H1 (cell line): ENCODE results near the gene F2RL2. TPM values are rescaled to one million over a fixed set of nuclear protein-coding genes. Genes with fewer than 3 reads are reported as not detected.

Source experiments
- CTCF ChIA-PET: fragments of 300-600 bp; sonication (Branson Sonifier 250); formaldehyde crosslinking; loops from one replicate; lab custom pipeline; 2021; ENCODE audit not compliant: partially characterized antibody; lab: Charles Lee
- POLR2A ChIA-PET: fragments of 300-600 bp; sonication (Branson Sonifier 250); formaldehyde crosslinking; loops from one replicate; lab custom pipeline; 2021; ENCODE audit warnings: inconsistent platforms; ENCODE audit not compliant: partially characterized antibody; lab: Charles Lee
- DNase-seq, 2 experiments: peaks; one replicate each; pipeline versions ENCODE4 v3.0.0 to v3.0.0-alpha.2; 2010 to 2022; ENCODE audit warnings: low spot score in 2 of 2, low read depth in 1 of 2, mixed read lengths in 1 of 2
- FAIRE-seq: peaks from 2 replicates; lab custom pipeline; 2011; peaks lifted over from hg19 to GRCh38; lab: Jason Lieb, UNC
- H2AFZ ChIP-seq: 2 replicates; pipeline ENCODE4 v1.8.1; 2012; ENCODE audit warnings: low read length, inconsistent platforms
- H2AK5ac ChIP-seq: 2 replicates; pipeline ENCODE4 v1.6.1; 2013; ENCODE audit warnings: low read depth, low read length
- H2BK120ac ChIP-seq: replicated peaks from 2 replicates; pipeline ENCODE3; 2013; ENCODE audit warnings: low read depth, low read length, inconsistent platforms
- H2BK12ac ChIP-seq: 2 replicates; pipeline ENCODE4 v1.6.1; 2013; ENCODE audit warnings: low read depth, low read length
- H2BK15ac ChIP-seq: 2 replicates; pipeline ENCODE4 v1.6.1; 2013; ENCODE audit warnings: low read length
- H2BK20ac ChIP-seq: 2 replicates; pipeline ENCODE4 v1.6.1; 2013; ENCODE audit warnings: low read length
- H2BK5ac ChIP-seq: 2 replicates; pipeline ENCODE4 v1.6.1; 2013; ENCODE audit warnings: low read depth, low read length
- H3K14ac ChIP-seq: 2 replicates; pipeline ENCODE4 v1.6.1; 2013; ENCODE audit warnings: inconsistent platforms; ENCODE audit not compliant: insufficient read length
- H3K18ac ChIP-seq: 2 replicates; pipeline ENCODE4 v1.6.1; 2013; ENCODE audit warnings: low read length; ENCODE audit errors: extremely low read depth
- H3K23ac ChIP-seq: 2 replicates; pipeline ENCODE4 v1.6.1; 2013; ENCODE audit warnings: inconsistent platforms; ENCODE audit not compliant: insufficient read length
- H3K23me2 ChIP-seq: 2 replicates; pipeline ENCODE4 v1.6.1; 2013; ENCODE audit warnings: low read depth, low read length
- H3K27ac ChIP-seq: 2 replicates; pipeline ENCODE4 v1.6.1; 2011; ENCODE audit warnings: low read depth, low read length, inconsistent platforms
- H3K27me3 ChIP-seq, 4 experiments: replicated peaks in 1 of 4; 1 replicate in 1 of 4; 2 replicates in 3 of 4; pipeline versions ENCODE4 v1.6.1 to v1.8.1; 2011 to 2013; ENCODE audit warnings: low read length in 3 of 4, mild to moderate bottlenecking in 3 of 4, inconsistent platforms in 2 of 4, mixed read lengths in 2 of 4, moderate library complexity in 1 of 4; ENCODE audit not compliant: control insufficient read depth in 3 of 4, insufficient read depth in 3 of 4; ENCODE audit errors: extremely low read depth in 1 of 4
- H3K36me3 ChIP-seq, 4 experiments: 2 replicates each; pipeline versions ENCODE4 v1.6.1 to v1.8.1; 2011 to 2013; ENCODE audit warnings: mild to moderate bottlenecking in 4 of 4, low read length in 3 of 4, moderate library complexity in 2 of 4, control low read depth in 1 of 4, inconsistent platforms in 1 of 4; ENCODE audit not compliant: insufficient read depth in 4 of 4, control insufficient read depth in 2 of 4
- H3K4ac ChIP-seq: replicated peaks from 2 replicates; pipeline ENCODE3; 2013; ENCODE audit warnings: low read length, low read depth, mixed read lengths, inconsistent platforms; ENCODE audit not compliant: insufficient read length
- H3K4me1 ChIP-seq, 4 experiments: replicated peaks in 1 of 4; 1 replicate in 1 of 4; 2 replicates in 3 of 4; pipeline versions ENCODE4 v1.6.1 to v1.8.1; 2011 to 2013; ENCODE audit warnings: low read length in 3 of 4, inconsistent platforms in 2 of 4, mixed read lengths in 1 of 4; ENCODE audit not compliant: insufficient read depth in 4 of 4, control insufficient read depth in 3 of 4
- H3K4me2 ChIP-seq, 2 experiments: 2 replicates each; pipeline versions ENCODE4 v1.6.1 to v1.8.1; 2011 to 2013; ENCODE audit warnings: low read depth in 2 of 2, low read length in 2 of 2, control low read depth in 1 of 2, inconsistent platforms in 1 of 2, mild to moderate bottlenecking in 1 of 2; ENCODE audit not compliant: insufficient read depth in 1 of 2
- H3K4me3 ChIP-seq, 4 experiments: fragments of 200-600, 300-600 bp in 1 of 4; sonication (generic), shearing (Covaris generic), sonication (Bioruptor Twin) in 1 of 4; 2 replicates each; pipeline versions ENCODE4 v1.5.1 to v1.8.1; 2011 to 2016; ENCODE audit warnings: low read length in 4 of 4, low read depth in 3 of 4, control low read depth in 2 of 4, inconsistent platforms in 2 of 4, mild to moderate bottlenecking in 2 of 4, mixed read lengths in 1 of 4, moderate library complexity in 1 of 4; ENCODE audit not compliant: insufficient read depth in 2 of 4; ENCODE audit errors: extremely low read depth in 1 of 4
- H3K56ac ChIP-seq: replicated peaks from 2 replicates; pipeline ENCODE3; 2013; ENCODE audit warnings: low read depth, mild to moderate bottlenecking, mixed read lengths, low read length, inconsistent platforms; ENCODE audit not compliant: insufficient read length
- H3K79me1 ChIP-seq: 2 replicates; pipeline ENCODE4 v1.6.1; 2013; ENCODE audit warnings: low read depth, low read length, control low read depth
- H3K79me2 ChIP-seq, 2 experiments: 2 replicates each; pipeline versions ENCODE4 v1.6.1 to v1.8.1; 2012 to 2013; ENCODE audit warnings: low read length in 2 of 2, mild to moderate bottlenecking in 2 of 2, inconsistent platforms in 1 of 2; ENCODE audit not compliant: insufficient read depth in 2 of 2, control insufficient read depth in 1 of 2
- H3K9ac ChIP-seq, 4 experiments: replicated peaks in 1 of 4; 1 replicate in 1 of 4; 2 replicates in 3 of 4; pipeline versions ENCODE4 v1.6.1 to v1.8.1; 2011 to 2013; ENCODE audit warnings: low read depth in 3 of 4, low read length in 3 of 4, control low read depth in 2 of 4, mild to moderate bottlenecking in 2 of 4, moderate library complexity in 2 of 4, inconsistent platforms in 1 of 4; ENCODE audit errors: extremely low read depth in 1 of 4
- H3K9me3 ChIP-seq, 2 experiments: 2 replicates each; pipeline versions ENCODE4 v1.6.1 to v1.8.1; 2012 to 2013; ENCODE audit warnings: mild to moderate bottlenecking in 2 of 2, moderate library complexity in 2 of 2, control low read depth in 1 of 2, inconsistent platforms in 1 of 2, low read depth in 1 of 2, low read length in 1 of 2, mixed read lengths in 1 of 2; ENCODE audit not compliant: insufficient read depth in 2 of 2
- H4K20me1 ChIP-seq, 2 experiments: replicated peaks in 1 of 2; 2 replicates each; pipeline versions ENCODE3 to v1.8.1; 2011 to 2013; ENCODE audit warnings: inconsistent platforms in 2 of 2, low read length in 2 of 2, mild to moderate bottlenecking in 1 of 2; ENCODE audit not compliant: insufficient read depth in 2 of 2, control insufficient read depth in 1 of 2
- H4K5ac ChIP-seq: 2 replicates; pipeline ENCODE4 v1.6.1; 2013; ENCODE audit warnings: low read length, low read depth, mixed read lengths, inconsistent platforms; ENCODE audit not compliant: insufficient read length
- H4K8ac ChIP-seq: 2 replicates; pipeline ENCODE4 v1.8.0; 2013; ENCODE audit warnings: mild to moderate bottlenecking, moderate library complexity, low read length, inconsistent platforms; ENCODE audit not compliant: insufficient read depth; ENCODE audit errors: extremely low read depth
- H4K91ac ChIP-seq: replicated peaks from 2 replicates; pipeline ENCODE3; 2013; ENCODE audit warnings: low read length, mixed read lengths, inconsistent platforms; ENCODE audit not compliant: insufficient read length
- CBX8 ChIP-seq: fragments of 300-800, 300-1000 bp; sonication (generic); IDR thresholded peaks from 2 replicates; pipeline ENCODE4 v1.7.1; 2016; ENCODE audit warnings: low read depth, low read length, borderline replicate concordance
- WGBS, 2 experiments: shearing (Covaris generic) in 1 of 2; methylation state at CpG; one replicate each; pipeline versions ENCODE4 v1.1.6 to v1.1.7; 2013 to 2015; ENCODE audit warnings: low lambda C conversion rate in 2 of 2, mixed read lengths in 2 of 2, inconsistent platforms in 1 of 2, low coverage in 1 of 2, missing lambda C conversion rate in 1 of 2; ENCODE audit not compliant: insufficient replicate concordance in 2 of 2, insufficient coverage in 1 of 2, insufficient read length in 1 of 2; ENCODE audit errors: extremely low coverage in 1 of 2, missing lambda C conversion rate in 1 of 2; 5-methylcytosine and 5-hydroxymethylcytosine counted together
- polyA plus RNA-seq, 7 experiments: library from polyadenylated mRNA; depleted of rRNA in 3 of 7; stranded (reverse) in 5 of 7; unstranded in 2 of 7; fragments of >200 nt in 5 of 7; fragments of 200-250 nt in 2 of 7; gene quantifications; 1 replicate in 5 of 7; 2 replicates in 1 of 7; 4 replicates in 1 of 7; pipeline versions ENCODE4 v1.2.1 to v1.2.3, GENCODE V29; 2011 to 2013; ENCODE audit warnings: missing spikeins in 2 of 7, mixed read lengths in 2 of 7
- total RNA-seq: library from RNA; stranded (reverse); fragmentation: NEBNext Ultra II Directional; extraction: Animal tissue kit (Norgen Biotek cat#: 25700); gene quantifications from 2 replicates; pipeline ENCODE4 v1.2.1, GENCODE V29; 2021
- TF ChIP-seq, protein P1 (sequence below), 3 experiments: IDR thresholded peaks; 1 replicate in 2 of 3; 2 replicates in 1 of 3; pipeline versions ENCODE4 v1.5.1 to v1.6.1; 2011; ENCODE audit warnings: low read length in 3 of 3, mild to moderate bottlenecking in 3 of 3, inconsistent platforms in 2 of 3, low read depth in 1 of 3, moderate library complexity in 1 of 3; ENCODE audit not compliant: insufficient read depth in 1 of 3; ENCODE audit errors: control extremely low read depth in 1 of 3

The F2RL2 gene
- total and polyA plus RNA-seq, 2 of the 8 experiments (the other 6 are each of a cell fraction or from before 2014, with no cell fraction given): 0.03 to 0.07 TPM

DNA sequence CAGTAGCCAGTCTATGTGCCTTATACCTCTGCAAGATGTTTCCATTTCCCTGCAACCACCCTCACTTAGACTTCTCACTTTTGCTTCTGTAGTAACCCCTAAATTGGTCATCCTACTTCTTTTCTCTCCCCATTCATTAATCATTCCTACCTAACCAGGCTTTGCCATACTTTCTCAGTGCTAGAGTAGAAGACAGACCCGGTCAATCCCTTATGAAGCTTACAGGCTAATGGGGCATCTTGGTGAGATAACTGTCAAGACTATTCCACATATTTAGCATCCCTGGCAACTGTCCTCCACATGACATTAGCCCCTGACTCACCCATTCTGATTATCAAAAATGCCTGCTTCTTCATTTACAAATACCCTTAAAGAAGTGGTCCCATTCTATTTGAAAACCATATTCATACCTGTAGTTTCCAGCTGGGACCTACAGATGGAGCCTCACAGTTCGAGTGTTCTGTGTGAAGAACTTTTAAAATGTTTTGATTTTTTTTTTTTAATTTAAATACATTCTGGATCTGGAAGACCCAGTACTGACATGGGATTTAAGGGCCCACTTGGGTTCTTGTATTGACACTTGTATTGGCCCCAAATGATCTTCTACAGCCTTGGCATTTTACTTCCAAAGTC lies 21.0 kb downstream of the F2RL2 start:
- POLR2A ChIA-PET: no interaction called here
- H3K23me2 ChIP-seq: no peaks in the 10 kb centered on the region

More for the DNA sequence above, 21.0 kb downstream of the F2RL2 start:
- Histone ChIP-seq H3K79me2 (no peaks in the 10 kb centered on the region), H3K27ac (no peak overlapping the region), H4K8ac (no peak overlapping the region), H3K9me3 (no peaks in the 10 kb centered on the region), H2BK120ac (no peak overlapping the region), H3K9ac (no peak overlapping the region), H4K5ac (no peak overlapping the region), H3K4ac (no peak overlapping the region), H2BK5ac (no peak overlapping the region), H4K20me1 (no peaks in the 10 kb centered on the region), H3K23ac (no peak overlapping the region), H4K91ac (no peak overlapping the region), H3K18ac (no peak overlapping the region), H2AFZ (no peak overlapping the region), H3K79me1 (no peaks in the 10 kb centered on the region), H2BK15ac (no peak overlapping the region), H2BK20ac (no peak overlapping the region), H3K56ac (no peak overlapping the region), H3K14ac (no peak overlapping the region), H2AK5ac (no peak overlapping the region), H3K4me3 (no peak overlapping the region), H2BK12ac (no peak overlapping the region), H3K27me3 (no peaks in the 10 kb centered on the region), H3K4me1 (peaks cover 0 to under 1% (median 0%) of the 10 kb centered on the region in 4 experiments; a peak in 1 of 7 replicates), H3K4me2 (no peak overlapping the region), H3K36me3 (peaks cover 0 to 5% (median 0%) of the 10 kb centered on the region in 4 experiments; a peak in 3 of 8 replicates)
- CTCF ChIA-PET: interaction anchor here (0.6 to 6.4 kb wide), 44 partner anchors 8 to 414 kb away, joined by 3 to 72 read pairs (median 4); no protein-coding TSS in a partner anchor
- no peak for FAIRE-seq
- TF ChIP-seq CBX8: no peak
- TF ChIP-seq, protein P1, sequence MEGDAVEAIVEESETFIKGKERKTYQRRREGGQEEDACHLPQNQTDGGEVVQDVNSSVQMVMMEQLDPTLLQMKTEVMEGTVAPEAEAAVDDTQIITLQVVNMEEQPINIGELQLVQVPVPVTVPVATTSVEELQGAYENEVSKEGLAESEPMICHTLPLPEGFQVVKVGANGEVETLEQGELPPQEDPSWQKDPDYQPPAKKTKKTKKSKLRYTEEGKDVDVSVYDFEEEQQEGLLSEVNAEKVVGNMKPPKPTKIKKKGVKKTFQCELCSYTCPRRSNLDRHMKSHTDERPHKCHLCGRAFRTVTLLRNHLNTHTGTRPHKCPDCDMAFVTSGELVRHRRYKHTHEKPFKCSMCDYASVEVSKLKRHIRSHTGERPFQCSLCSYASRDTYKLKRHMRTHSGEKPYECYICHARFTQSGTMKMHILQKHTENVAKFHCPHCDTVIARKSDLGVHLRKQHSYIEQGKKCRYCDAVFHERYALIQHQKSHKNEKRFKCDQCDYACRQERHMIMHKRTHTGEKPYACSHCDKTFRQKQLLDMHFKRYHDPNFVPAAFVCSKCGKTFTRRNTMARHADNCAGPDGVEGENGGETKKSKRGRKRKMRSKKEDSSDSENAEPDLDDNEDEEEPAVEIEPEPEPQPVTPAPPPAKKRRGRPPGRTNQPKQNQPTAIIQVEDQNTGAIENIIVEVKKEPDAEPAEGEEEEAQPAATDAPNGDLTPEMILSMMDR (IDR thresholded peaks at IDR 0.05; ENCODE audit: control extremely low read depth in 1 of 3, insufficient read depth in 1 of 3, low read depth in 1 of 3, low read length in 3 of 3): no peak
- WGBS, 2 experiments: 97% methylated on average over 2 of the region's 2 CpGs; no CpG with 5 or more reads in 1 of the 2 experiments
- no peak for DNase-seq
